Measurements from ENCODE around the gene RCOR1. TPM values are rescaled to one million over a fixed set of nuclear protein-coding genes. Genes with fewer than 3 reads are reported as not detected.
"Not testable (repeated sequence)": the region's sequence is repeated elsewhere in the genome, so short reads cannot be mapped to it uniquely, and the experiment has no call there.

Gene RCOR1
- polyA plus RNA-seq, 3 donors, result 32.7 to 39.0 (median 33.7) TPM

DNA sequence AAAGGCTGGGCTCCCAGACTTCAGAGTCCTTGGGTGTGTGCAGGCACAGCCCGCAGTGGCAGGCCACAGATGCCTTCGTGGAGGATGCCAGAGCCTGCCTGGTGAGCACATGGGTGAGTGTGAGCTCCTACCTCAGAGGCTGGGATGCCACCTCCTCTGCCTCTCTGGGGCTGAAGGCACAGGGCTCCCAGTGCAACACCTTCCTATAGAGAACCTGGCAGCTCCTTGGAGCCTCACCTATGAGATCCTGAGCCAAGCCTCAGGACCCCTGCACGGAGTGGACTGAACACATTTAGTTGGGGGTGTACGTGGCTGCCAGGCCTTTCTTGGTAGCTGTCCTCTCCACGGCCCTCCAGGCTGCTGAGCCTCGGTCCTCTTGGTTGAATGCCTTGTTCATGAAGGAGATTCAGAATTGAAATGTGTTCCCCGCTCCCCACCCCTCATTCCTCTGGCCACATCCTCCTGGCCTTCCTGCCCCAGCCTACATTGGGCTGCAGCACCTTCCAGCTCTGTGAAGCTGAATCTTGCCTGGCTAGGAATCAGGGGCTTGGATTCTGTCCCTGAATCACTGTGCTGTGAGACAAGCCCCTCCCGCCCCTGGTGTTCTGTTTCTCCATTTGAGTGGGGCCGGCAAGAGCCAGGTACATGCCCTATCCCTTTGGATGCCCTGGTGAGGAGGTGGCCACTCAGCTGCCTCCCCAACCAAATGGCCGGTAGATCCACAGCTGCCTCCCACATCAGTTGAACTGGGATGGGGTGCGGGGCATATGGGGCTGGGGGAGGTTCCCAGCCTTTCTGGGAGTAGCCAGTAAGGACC, 146.1 kb downstream of the RCOR1 start:
- DNase-seq, result no peak

DNA sequence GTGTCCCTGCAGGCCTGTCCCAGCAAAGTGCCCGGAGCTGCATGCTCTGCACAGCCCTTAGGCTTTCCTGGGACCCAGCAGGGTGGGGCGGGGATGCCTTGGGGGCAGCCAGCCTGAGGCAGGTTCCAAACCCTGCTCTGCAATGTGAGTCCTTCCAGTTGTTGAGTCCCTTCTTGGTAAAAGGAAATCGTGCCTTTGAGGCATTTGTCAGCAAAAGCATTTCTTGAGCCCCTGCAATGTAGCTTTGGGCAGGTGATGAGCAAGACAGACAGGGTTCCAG, 146.7 kb downstream of the RCOR1 start:
- DNase-seq, result no peak

DNA sequence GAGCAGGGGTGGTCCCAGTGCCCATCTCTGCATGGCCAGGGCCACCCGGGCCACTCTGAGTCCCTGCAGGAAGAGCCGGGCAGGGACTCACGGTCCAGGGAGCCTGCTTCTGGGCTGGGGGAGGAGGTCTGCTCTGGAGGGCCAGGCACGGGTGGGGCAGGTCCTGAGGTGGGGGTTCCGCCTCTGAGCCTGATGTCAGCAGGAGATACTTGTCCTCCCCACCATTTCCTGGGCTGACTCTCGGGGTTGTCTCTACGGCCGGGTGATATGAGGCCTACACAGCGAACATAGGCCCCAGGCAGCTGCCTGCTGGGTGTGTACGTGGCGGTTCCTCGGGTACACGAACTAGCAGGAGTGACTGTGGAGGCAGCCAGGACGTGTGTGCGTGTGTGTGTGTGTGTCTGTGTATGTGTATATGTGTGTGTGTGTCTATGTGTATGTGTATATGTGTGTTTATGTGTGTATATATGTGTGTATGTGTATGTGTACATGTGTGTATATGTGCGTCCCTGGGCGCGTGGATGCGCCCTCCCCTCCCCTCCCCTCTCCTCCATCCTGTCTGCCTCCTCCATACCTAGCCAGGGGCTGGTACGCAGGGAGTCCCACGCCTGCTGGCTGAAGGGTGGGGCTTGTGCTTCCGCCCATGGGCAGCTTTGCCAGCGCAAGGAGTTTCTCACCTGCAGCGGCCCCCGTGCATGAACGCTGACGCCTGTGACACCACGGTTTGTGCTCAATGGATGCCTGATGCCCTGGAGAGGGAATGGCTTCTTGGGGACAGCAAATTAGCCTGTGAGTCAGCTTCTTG, 154.4 kb downstream of the RCOR1 start:
- no peak for DNase-seq

DNA sequence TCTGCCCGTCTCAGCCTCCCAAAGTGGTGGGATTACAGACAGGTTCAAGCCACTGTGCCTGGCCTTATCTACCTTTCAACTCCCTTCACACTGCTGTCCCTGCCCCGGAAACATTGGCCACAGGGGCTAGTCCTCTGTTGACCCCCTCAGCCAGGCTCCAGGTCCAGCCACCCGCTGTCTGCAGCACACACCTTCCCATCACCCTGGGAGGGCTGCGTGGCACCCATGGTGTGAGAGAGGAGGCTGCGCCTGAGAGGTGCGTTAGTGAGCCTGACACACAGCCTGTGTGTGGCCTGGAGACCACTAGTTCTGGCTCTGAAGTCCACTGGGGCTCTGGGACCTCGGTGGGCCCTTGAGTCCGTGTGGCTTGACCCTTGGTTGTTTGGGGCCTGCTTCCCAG, 156.4 kb downstream of the RCOR1 start:
- DNase-seq, result no peak

DNA sequence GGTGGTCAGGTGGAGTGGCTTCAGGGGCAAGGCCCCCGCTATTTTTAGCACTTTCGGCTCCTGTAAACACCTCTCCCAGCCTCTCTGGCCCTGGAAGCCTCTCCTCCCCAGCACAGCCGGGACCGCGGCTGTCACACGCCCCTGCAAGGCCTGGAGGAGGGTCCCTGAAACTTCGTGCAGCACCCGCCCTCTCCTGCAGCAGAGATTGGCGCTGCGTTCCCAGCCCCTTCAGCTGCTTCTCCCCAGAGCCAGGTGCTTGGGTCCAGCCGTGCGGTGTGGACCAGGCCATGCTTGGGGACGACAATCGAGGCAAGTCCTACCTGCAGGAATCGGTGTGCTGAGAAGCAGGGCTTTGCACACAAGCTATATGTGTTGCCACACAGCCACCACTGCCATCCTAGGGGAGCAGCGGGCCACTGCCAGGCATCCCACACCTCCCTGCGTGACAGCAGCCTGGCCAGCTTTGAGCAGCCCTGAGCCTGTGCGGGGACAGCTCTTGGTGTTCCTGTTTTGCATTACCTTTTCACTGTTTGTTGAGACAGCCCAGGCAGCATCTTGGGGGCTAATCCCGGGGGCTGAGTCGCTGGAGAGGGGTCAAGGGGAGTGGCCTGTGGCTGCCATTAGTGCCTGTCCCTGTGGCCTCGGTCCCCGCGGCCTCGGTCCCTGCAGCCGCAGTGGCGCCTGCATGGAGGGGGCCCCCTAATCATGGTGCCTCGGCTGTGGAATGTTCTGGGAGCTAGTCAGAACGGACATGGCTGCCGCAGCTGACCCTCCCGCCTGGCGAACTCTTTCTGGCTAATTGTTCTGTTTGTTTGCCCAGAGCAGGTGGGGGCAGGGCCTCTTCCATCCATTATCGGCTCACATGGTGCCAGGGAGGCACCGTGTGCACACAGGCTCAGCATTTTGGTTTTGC, 157.2 kb downstream of the RCOR1 start:
- DNase-seq, result no peak

DNA sequence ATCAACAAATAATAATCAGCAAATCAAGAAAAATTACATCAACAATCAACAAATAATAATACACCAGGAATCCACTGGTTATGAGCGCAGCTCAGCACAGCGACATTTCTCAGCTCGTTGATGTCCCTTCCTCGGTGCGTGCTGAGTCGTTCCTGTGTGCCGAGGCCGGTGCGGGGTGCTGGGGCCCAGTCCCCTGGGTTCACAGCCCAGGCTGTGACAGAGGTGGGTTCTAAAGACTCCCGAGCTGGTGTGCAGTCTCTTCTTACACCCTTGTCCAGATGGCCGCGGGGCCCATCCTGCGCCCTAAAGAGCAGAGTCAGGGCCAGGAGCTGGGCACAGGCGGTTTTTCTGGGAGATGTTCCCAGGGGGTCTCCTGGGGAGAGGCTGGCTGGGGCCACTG, 157.9 kb downstream of the RCOR1 start:
- DNase-seq, result no peak

DNA sequence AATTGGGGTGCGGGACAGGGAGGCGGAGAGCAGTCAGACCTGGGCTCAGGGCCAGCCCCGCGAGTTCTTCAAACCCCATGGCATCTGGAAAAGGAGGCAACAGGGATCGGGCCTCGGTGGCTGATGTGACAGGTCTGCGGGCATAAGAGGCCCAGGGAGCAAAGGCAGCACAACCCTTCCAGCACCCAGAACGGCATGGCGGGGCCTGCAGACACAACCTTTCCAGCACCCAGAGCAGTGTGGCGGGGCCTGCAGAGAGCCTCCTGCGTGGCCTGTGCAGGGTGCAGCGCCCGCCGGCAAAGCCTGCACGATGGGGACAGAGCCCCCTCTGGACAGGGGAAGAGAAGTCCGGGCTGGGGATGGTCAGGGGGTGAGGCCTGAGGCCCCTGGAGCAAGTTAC, 158.6 kb downstream of the RCOR1 start:
- no peak for DNase-seq

DNA sequence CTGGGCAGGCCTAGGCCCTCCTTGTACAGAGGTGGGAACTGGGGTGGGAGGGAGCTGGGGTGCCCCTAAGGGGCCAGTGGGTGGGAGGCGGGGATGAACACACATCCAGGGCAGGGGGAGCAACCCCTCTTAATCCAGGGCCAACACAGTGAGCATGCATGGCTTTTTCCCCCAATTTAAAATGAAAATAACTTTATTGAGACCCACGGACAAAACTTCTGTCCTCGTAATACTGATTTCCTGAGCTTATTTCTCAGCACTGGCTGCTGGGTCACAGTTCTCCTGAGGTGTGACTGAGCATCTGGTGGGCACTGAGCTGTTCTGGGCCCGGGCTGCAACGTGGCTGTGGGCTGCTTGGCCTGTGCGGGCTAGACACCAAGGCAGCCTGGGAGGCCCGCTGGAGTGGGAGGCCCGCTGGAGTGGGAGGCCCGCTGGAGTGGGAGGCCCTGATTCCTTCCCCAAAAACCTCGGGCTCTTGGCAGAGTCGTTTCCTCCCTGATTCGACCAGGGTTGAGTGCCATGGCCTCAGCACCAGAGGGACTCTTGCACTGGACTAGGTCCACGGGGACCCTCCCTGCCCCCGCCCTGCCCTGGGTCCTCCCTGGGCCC, 159.9 kb downstream of the RCOR1 start:
- no peak for DNase-seq

DNA sequence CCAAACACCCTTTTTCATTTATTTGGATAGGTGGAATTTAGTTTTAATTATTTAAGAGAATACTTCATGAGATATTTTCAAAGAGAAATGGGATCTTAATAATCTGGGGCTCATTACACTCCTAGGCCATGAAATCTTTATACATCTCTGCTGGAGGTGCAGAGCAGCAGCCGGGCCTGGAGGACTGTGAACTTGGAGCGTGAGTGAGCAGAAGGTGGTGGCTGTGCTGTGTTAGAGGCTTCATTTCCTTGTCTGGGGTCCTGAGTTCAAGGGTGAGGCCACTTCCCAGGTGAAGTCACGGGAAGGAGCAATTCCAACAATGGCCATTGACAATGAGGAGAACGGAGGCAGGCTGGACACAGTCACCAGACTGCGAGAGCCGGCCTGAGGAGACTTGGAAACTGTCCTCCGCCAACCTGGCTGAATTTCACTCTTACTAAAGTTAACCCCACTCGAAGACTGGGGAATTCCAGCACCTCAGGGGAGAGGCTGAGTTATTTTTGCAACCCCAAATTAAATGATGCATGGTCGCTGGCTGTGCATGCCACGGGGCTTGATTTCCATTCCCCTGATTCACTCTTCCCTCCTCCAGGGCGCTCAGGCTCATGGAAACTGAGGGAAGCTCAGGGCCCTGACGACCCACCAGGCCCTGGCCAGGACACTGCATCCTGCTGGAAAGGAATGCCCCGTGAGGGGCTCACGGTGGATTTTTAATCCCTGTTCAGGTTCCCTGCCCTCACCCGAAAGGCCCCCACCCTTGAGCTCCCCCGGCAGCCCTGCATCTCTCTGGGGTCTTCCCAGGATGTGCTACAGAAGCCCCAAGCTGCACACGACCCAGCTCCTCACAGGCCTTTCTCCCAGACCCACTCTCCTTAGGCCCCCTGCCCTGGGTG, 162.2 kb downstream of the RCOR1 start:
- no peak for DNase-seq

DNA sequence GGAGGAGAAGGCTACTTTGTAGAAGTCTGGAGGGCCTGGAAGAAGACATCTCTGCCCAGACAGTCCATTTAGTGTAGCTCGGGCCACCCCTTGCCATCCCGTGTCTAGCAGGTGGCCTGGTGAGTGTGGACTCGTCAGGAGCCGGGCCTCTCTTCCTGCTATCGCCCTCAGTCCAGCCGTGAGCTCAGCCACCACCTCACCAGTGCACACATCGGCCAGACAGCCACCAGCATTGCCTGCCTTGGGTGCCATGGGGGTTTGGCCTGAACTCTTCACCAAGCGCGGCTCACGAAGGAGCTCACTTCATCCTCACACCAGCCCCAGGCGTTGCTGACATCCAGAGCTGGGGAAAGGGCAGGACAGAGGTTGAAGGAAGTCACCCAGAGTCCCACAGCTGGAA, 165.2 kb downstream of the RCOR1 start:
- DNase-seq, result no peak

DNA sequence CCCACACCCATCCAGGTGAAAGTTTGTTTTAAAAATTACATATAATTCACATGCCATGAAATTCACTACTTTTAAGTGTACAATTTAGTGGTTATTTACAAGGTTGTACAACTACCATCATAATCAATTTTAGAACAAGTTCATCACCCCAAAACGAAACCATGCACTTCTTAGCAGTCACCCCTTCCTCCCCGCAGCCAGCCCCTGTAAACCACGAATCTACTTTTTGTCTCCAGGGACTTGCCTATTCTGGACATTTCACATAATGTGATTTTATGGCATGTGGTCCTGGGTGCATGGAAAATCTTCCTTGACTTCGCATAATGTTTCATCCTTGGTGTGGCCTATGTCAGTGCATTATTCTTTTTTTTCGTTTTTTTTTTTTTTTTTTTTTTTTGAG, 165.6 kb downstream of the RCOR1 start:
- no peak for DNase-seq

DNA sequence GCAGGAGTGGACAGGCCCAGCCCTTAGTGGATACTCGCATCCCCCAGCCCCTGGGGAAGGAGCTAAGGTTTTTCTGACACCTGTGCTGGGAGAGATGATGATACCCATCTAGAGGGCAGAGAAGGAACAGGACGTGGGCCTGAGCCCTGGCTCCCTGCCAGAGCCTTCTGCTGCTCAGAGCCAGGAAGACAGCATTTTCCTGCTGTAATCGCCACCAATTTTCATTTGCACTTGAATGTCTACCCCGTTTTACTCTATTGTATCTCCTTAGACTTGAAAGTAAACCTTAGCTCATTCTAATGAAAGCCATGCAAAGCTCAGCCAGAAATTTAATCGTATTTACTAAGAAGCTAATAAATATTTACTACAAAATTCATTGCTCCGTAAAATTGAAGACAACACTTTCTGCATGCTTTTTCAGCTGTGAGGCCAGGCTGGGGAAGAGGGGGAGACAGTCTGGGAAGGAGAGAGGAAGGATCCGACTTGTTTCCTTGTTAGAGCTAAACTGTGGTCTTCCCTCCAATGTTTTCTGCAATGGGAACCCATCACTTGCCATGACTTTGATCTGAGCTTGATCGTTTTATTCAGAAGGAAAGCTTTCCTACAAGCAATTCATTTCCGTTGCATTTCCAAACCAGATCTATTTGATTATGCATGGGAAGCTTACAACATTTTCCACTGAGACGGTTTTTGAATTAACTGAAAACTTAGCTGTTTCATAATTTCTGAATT, 167.2 kb downstream of the RCOR1 start:
- DNase-seq, result no peak

DNA sequence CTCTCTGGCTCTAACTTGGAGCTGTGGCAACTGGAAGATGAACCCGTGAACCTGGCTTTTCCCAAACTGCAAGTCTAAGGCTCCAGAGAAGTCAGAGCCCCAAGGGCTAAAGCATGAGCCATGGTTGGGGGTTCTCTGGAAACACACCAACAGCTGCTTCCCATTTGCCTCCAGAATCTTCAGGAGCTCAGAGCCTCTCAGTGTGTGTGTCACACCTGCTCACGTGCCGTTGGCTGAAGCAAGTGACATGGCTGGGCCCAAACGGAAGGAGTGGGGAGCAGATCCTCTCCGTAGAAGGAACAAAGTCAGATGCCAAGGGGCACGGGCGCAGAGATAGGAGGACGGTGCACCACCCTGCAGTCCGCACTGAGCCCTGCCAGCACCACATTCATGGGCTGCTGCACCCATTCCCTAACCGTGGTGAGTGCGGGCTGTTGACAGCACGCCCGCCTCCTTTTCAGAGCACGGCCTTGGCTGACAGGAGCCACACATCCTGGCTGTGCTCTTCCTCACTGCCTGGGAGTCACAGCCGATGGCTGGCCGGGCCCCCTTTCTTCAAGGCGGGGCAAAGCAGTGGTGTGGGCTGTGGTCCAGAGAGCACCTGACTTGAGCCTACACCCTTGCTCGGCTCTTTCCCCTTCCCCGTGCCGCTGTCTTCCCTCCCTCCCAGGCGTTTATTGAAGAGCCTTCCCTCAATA, 168.2 kb downstream of the RCOR1 start:
- DNase-seq, result no peak

DNA sequence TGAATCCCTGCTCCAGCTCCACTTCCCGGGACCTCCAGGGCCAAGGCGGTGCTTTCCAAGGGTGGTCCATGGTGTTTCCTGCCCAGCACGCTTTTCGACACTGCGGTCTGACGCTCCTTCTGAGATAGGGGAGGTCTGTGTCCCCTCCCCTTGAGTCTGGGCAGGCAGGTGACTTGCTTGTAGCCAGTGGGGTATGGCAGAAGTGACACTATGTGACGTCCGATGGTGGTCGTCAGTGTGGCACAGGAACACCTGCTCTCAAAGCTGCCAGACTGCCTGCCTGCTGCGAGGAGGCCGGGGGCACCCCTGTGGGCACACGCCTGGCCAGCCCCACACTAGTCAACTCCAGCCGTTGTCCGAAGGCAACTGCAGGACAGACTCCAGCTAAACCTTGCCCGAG, 168.8 kb downstream of the RCOR1 start:
- DNase-seq, result no peak

DNA sequence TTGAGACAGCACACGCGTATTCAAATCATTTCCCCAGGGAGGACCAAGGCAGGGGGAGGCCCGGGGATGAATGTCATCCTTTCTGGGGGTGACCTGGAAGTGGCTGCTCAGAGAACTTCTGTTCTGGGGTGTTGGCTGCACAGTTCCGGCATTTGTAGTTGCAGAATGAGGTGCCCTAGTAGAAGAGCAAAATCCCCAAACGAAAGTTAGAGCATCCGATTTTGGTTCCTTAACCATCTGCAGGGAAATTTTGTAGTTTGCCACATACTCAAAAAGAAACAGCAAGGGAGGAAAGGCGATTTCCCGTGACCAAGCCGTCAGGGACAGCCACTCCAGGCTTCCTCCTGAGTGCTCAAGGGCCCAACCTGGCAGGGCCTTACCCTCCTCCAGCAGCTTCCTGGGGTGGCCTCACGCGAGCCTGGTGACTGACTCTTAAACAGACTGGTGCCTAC, 171.8 kb downstream of the RCOR1 start:
- DNase-seq, result no peak

DNA sequence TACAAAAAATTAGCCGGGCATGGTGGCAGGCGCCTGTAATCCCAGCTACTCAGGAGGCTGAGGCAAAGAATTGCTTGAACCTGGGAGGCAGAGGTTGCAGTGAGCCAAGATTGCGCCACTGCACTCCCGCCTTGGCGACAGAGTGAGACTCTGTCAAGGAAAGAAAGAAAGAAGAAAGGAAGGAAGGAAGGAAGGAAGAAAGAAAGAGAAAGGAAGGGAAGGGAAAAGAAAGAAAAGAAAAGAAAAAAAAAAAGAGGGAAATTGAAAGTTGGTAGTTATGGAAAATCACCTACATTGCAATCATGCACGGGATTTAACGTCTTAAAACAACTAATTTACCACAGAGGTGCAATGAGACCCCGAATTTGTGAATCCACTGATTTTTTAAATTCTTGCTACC, 173.3 kb downstream of the RCOR1 start:
- not testable (repeated sequence) for DNase-seq

DNA sequence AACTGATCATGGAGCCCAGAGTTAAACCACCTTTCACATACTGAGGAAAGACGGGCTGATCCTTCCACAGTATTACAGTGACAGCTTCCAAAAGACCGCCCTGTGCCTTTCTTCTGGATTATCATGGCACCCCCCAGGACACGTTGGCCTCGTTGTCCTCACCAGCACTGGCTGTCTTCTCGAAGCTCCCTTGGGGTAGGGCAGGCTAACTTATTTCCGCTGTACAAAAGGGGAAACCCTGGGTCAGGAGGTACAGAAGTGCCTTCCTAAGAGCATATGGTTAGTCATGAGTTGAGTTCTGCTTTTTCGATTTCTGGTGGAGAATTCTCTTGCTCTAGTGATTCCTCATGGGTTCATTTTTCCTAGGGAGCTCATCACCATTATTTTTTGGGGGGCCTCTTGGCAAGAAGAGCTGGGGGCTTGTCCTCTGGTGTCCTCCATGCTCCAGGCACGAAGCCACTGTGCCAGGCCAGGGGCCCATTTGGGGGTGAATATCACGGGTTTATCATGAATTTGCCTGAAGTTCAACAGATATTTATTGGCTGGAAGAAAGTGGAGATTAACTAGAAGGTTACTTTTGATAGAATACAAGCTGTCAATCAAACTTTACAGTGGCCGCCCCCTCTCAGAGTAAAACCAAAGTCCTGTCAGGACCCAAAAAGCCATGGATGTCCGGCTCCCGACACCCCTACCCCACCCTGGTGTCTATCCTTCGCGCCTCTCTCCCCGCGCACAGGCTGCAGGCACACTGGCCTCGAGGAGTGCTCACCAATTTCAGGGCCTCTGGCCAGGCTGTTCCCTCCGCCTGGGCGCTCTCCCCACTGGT, 176.0 kb downstream of the RCOR1 start:
- DNase-seq, result no peak

DNA sequence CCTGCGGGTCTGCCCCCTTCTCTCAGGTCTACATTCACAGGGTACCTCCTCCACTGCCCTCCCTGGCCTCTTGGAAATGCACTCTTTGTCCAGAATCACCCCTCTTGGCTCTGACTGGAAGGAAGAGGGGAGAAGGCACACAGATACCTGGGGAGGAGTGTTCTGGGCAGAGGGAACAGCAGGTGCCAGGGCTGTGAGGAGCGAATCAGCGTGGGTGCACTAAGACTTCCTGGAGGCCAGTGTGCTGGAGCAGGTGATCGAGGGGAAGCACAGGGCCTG, 176.5 kb downstream of the RCOR1 start:
- DNase-seq, result no peak

Measured in renal pelvis (tissue), 4 donors.